22Rv1 (cell line): ENCODE results near the gene FGFR2.

ENCODE experiments used
- CTCF ChIP-seq: fragments of 450-650 bp; IDR thresholded peaks from 2 replicates; pipeline ENCODE4 v1.5.1; 2017; ENCODE audit warnings: mild to moderate bottlenecking
- ZFX ChIP-seq: fragments of 450-650 bp; IDR thresholded peaks from 2 replicates; pipeline ENCODE4 v1.6.1; 2017; ENCODE audit warnings: antibody characterized with exemption, borderline replicate concordance

- TF ChIP-seq CTCF = no peak
- TF ChIP-seq ZFX = no peak
Measured at GRCh38 chr10:121524157-121524817, 74.0 kb downstream of the FGFR2 start.
